Measurements from ENCODE around the gene G6PC2.
A peak's percentile ranks its signal among the peaks of the same experiment; 100 is the strongest.
"Not testable (repeated sequence)": the region's sequence is repeated elsewhere in the genome, so short reads cannot be mapped to it uniquely, and the experiment has no call there.

The G6PC2 gene, protein sequence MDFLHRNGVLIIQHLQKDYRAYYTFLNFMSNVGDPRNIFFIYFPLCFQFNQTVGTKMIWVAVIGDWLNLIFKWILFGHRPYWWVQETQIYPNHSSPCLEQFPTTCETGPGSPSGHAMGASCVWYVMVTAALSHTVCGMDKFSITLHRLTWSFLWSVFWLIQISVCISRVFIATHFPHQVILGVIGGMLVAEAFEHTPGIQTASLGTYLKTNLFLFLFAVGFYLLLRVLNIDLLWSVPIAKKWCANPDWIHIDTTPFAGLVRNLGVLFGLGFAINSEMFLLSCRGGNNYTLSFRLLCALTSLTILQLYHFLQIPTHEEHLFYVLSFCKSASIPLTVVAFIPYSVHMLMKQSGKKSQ

DNA sequence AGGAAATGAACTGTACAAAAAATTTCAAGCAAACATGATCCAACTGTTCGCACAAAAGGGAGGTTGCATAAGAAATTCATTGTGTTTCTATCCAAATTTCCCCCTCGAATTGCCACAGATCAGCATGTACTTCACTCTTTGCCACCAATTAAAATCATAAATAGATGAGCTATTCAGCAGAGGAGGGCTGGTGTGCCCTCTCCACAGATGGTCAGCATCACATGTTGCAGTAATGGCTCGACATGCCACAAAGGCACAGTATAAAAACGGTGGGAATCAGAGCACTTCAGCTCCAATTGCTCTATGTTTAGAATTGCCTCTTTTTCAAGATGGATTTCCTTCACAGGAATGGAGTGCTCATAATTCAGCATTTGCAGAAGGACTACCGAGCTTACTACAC, at the start of gene G6PC2:
Gene G6PC2 (plus strand): TSS at position 289 of the 400 bp plus-strand sequence. CDS start 41 bp downstream, at position 330.
- no peak for DNase-seq (ENCODE audit: low spot score)
- Mint-ChIP-seq H3K36me3 (ENCODE audit: low read depth) (no peaks in the 10 kb centered on the region), H3K27me3 (ENCODE audit: low read depth) (peaks cover 55% of the 10 kb centered on the region), H3K4me3 (no peak within 1 kb of the TSS), H3K4me1 (ENCODE audit: low read depth) (no peaks in the 10 kb centered on the region), H3K27ac (no peak within 1 kb of the TSS), H3K9me3 (no peaks in the 10 kb centered on the region)

DNA sequence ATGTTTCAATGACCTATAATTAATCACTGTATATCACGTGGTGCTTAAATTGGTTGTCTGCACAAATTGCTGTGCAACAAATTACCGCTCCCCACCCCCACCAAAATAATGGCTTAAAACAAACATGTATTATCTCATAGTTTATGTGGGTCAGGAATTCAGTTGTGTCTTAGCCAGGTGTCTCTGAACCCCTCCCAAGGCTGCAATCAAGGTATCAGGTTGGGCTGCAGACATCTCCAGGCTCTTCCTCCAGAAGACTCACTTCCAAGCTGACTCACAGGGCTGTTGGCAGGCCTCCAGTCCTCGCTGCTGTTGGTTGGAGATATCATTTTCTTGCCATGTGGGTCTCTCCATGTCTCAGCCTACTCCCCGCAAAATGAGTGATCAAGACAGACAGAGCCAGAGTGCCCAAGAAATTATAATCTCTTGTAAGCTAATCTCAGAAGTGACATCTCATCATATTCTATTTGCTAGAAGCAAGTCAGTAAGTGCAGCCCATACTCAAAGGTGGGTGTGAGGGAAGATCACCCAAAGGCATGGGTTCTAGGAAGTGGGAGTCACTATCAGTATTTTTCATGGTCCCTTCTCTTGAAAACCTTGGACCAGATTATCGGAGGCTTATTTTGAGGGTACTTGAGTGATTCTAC, 49.3 kb upstream of the G6PC2 start:
- Mint-ChIP-seq H3K27me3 (ENCODE audit: low read depth) (no peaks in the 10 kb centered on the region), H3K4me3 (no peak overlapping the region), H3K9me3 (no peaks in the 10 kb centered on the region), H3K27ac (no peak overlapping the region), H3K36me3 (ENCODE audit: low read depth) (peaks cover 30% of the 10 kb centered on the region), H3K4me1 (ENCODE audit: low read depth) (no peaks in the 10 kb centered on the region)
- no peak for DNase-seq (ENCODE audit: low spot score)

DNA sequence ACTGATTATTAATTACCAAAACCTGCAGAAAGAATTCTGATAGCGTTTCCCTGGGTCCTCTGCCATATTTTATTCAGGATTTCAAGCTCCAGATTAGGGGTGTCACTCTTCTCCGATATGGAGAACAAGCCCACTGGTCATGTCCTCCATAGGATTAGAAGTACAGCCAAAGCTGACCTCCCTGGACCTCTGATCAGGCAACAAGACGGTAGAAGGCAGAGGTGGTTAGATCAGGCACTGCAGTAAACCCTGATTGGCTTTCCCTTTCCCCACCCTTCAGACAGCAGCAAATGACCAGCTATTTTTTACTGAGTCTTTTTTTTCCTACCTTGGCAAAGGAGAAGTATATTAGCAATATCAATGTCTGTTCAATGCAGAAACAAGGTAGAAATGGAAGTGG, 48.6 kb upstream of the G6PC2 start:
- no peak for DNase-seq (ENCODE audit: low spot score)
- Mint-ChIP-seq H3K36me3 (ENCODE audit: low read depth) (peaks cover 30% of the 10 kb centered on the region), H3K9me3 (no peaks in the 10 kb centered on the region), H3K4me1 (ENCODE audit: low read depth) (no peaks in the 10 kb centered on the region), H3K27me3 (ENCODE audit: low read depth) (no peaks in the 10 kb centered on the region), H3K27ac (no peak overlapping the region), H3K4me3 (no peak overlapping the region)

DNA sequence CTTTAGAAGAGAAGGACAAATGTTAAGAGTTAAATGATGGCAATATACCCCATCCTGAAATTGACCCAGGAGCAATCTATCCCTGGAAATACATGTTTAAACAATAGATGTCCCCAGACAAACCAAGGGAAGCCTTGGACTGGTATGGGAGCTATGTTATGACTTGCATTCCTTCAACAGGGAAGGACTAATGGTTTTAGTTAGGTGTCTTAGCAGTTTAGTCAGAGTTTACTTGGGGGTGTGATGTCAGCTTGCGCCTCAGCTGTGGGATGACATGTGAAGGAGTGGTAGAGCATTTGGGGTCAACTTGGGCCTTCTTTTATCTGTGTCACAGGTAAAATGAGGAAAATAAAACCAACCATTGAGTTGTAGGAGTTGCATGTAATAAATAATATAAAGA, 47.6 kb upstream of the G6PC2 start:
- Mint-ChIP-seq H3K27ac (no peak overlapping the region), H3K36me3 (ENCODE audit: low read depth) (peaks cover 34% of the 10 kb centered on the region)

DNA sequence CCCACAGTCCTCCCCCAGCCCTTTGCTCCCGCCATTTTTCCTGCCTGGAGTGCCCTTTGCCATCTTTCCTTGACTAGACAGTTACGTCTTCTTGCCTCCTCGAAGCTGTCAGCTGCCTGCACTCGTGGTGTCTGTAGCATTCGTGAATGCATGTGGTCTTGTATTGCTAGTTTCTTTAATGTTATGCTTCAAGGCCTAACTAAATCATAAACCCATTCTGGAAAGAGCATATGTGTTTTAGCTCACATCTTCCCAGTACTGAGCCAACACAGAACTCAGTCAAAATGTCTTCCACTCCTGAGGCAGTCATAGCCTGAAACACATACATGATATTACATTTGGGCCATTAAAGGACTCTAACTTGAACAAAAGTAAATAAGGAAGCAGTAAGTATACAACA, 46.4 kb upstream of the G6PC2 start:
- peaks cover 41% of the 10 kb centered on the region for H3K36me3 Mint-ChIP-seq (ENCODE audit: low read depth)

More for the DNA sequence above, 47.6 kb upstream of the G6PC2 start:
- Mint-ChIP-seq H3K9me3 (no peaks in the 10 kb centered on the region), H3K27me3 (ENCODE audit: low read depth) (no peaks in the 10 kb centered on the region), H3K4me3 (no peak overlapping the region), H3K4me1 (ENCODE audit: low read depth) (no peaks in the 10 kb centered on the region)
- no peak for DNase-seq (ENCODE audit: low spot score)

DNA sequence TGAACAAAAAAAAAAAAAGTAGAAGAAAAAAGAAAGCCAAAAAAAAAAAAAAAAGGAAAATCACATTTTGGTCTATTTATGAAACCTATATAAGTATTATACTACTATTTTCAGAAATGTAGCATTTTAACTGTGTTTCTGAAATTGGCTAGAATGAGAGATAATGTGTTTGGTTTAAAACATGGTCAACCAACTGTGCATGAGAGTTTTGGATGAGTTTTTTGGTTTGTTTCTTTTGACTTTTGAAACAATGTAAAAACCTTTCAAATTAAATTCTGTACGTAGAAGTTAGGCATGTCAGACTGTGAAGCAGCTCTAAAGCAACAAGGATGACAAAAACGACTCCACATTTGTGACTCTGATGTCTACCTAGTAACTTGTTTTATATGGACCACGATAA, 45.5 kb upstream of the G6PC2 start:
- Mint-ChIP-seq H3K27me3 (ENCODE audit: low read depth) (no peaks in the 10 kb centered on the region), H3K9me3 (no peaks in the 10 kb centered on the region), H3K4me1 (ENCODE audit: low read depth) (no peaks in the 10 kb centered on the region), H3K4me3 (no peak overlapping the region), H3K27ac (no peak overlapping the region), H3K36me3 (ENCODE audit: low read depth) (peaks cover 41% of the 10 kb centered on the region)
- no peak for DNase-seq (ENCODE audit: low spot score)

More for the DNA sequence above, 46.4 kb upstream of the G6PC2 start:
- Mint-ChIP-seq H3K9me3 (no peaks in the 10 kb centered on the region), H3K4me1 (ENCODE audit: low read depth) (no peaks in the 10 kb centered on the region), H3K27me3 (ENCODE audit: low read depth) (no peaks in the 10 kb centered on the region), H3K4me3 (no peak overlapping the region), H3K27ac (no peak overlapping the region)
- DNase-seq (ENCODE audit: low spot score): no peak

DNA sequence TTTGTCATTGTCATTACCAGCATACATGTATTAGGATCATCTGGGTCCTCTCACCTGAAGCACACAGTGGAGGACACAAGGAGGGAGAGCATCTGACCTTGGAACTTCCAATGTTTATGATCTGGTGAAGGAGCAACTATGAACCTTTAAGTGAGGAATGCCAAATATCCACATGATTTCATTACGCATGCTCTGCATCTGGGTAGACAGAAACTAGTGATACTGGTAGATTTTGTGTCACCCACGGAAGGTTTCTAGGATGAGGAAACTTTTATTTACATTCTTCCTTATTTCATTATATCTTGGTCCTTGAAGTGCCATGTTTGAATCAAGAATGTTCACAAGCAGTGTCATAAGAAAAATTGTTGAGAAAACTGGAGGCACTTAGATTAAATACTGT, 42.9 kb upstream of the G6PC2 start:
- H3K36me3 Mint-ChIP-seq (ENCODE audit: low read depth): peaks cover 44% of the 10 kb centered on the region
- no peaks in the 10 kb centered on the region for H3K27me3 Mint-ChIP-seq (ENCODE audit: low read depth)

DNA sequence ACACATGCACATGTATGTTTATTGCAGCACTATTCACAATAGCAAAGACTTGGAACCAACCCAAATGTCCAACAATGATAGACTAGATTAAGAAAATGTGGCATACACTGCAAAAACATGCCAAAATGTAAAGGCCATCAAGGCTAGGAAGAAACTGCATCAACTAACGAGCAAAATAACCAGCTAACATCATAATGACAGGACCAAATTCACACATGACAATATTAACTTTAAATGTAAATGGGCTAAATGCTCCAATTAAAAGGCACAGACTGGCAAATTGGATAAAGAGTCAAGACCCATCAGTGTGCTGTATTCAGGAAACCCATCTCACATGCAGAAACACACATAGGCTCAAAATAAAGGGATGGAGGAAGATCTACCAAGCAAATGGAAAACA, 33.9 kb upstream of the G6PC2 start:
- peaks cover 71% of the 10 kb centered on the region for H3K36me3 Mint-ChIP-seq (ENCODE audit: low read depth)

More for the DNA sequence above, 42.9 kb upstream of the G6PC2 start:
- no peaks in the 10 kb centered on the region for H3K9me3 Mint-ChIP-seq
- DNase-seq (ENCODE audit: low spot score): no peak
- no peak overlapping the region for H3K27ac Mint-ChIP-seq
- H3K4me1 Mint-ChIP-seq (ENCODE audit: low read depth): no peaks in the 10 kb centered on the region
- no peak overlapping the region for H3K4me3 Mint-ChIP-seq

DNA sequence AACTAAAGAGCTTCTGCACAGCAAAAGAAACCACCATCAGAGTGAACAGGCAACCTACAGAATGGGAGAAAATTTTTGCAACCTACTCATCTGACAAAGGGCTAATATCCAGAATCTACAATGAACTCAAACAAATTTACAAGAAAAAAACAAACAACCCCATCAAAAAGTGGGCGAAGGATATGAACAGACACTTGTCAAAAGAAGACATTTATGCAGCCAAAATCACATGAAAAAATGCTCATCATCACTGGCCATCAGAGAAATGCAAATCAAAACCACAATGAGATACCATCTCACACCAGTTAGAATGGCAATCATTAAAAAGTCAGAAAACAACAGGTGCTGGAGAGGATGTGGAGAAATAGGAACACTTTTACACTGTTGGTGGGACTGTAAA, 30.7 kb upstream of the G6PC2 start:
- Mint-ChIP-seq H3K36me3 (ENCODE audit: low read depth) (peaks cover 74% of the 10 kb centered on the region), H3K9me3 (peaks cover 11% of the 10 kb centered on the region)
- not testable (repeated sequence) for DNase-seq (ENCODE audit: low spot score); H3K4me1 Mint-ChIP-seq (ENCODE audit: low read depth); H3K27me3 Mint-ChIP-seq (ENCODE audit: low read depth); H3K4me3 Mint-ChIP-seq; H3K27ac Mint-ChIP-seq

More for the DNA sequence above, 33.9 kb upstream of the G6PC2 start:
- not testable (repeated sequence) for H3K27ac Mint-ChIP-seq; H3K4me3 Mint-ChIP-seq; DNase-seq (ENCODE audit: low spot score); H3K4me1 Mint-ChIP-seq (ENCODE audit: low read depth); H3K27me3 Mint-ChIP-seq (ENCODE audit: low read depth)
- H3K9me3 Mint-ChIP-seq: peaks cover 11% of the 10 kb centered on the region

DNA sequence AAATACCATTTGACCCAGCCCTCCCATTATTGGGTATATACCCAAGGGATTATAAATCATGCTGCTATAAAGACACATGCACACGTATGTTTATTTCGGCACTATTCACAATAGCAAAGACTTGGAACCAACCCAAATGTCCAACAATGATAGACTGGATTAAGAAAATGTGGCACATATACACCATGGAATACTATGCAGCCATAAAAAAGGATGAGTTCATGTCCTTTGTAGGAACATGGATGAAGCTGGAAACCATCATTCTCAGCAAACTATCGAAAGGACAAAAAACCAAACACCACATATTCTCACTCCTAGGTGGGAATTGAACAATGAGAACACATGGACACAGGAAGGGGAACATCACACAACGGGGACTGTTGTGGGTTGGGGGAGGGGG, 30.3 kb upstream of the G6PC2 start:
- H3K36me3 Mint-ChIP-seq (ENCODE audit: low read depth): peaks cover 69% of the 10 kb centered on the region
- not testable (repeated sequence) for H3K27me3 Mint-ChIP-seq (ENCODE audit: low read depth); H3K4me3 Mint-ChIP-seq; DNase-seq (ENCODE audit: low spot score); H3K27ac Mint-ChIP-seq; H3K4me1 Mint-ChIP-seq (ENCODE audit: low read depth)
- H3K9me3 Mint-ChIP-seq: peaks cover 11% of the 10 kb centered on the region

DNA sequence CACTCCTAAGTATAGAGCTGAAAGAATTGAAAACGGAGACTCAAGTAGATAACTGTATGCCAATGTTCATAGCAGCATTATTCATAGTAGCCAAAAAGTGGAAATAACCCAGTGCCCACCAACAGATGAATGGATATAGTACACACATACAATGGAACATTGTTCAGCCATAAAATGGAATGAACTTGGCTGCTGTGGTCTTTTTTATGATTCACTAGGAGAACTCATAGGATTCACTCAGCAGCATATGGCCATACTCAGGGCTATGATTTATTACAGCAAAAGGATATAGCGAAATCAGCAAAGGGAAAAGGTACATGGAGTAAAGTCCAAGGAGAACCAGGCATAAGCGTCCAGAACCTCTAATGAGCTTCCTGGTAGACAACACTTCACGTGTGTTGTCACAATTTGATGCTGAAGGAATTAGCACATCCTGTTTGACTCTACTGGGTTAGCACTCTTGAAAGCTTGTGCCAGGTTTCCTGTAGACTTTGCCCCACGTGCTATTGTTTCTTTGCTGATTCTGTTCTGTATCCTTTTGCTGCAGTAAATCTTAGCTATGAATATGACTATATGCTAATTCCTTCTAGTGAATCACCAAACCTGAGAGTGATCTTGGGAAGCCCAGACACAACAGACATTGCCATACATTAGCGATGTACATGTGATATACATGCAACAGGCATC, 26.6 kb upstream of the G6PC2 start:
- DNase-seq (ENCODE audit: low spot score): no peak
- Mint-ChIP-seq H3K9me3 (peaks cover 4% of the 10 kb centered on the region), H3K4me3 (no peak overlapping the region), H3K27me3 (ENCODE audit: low read depth) (no peaks in the 10 kb centered on the region), H3K4me1 (ENCODE audit: low read depth) (peaks cover 7% of the 10 kb centered on the region), H3K36me3 (ENCODE audit: low read depth) (peaks cover 48% of the 10 kb centered on the region), H3K27ac (no peak overlapping the region)

DNA sequence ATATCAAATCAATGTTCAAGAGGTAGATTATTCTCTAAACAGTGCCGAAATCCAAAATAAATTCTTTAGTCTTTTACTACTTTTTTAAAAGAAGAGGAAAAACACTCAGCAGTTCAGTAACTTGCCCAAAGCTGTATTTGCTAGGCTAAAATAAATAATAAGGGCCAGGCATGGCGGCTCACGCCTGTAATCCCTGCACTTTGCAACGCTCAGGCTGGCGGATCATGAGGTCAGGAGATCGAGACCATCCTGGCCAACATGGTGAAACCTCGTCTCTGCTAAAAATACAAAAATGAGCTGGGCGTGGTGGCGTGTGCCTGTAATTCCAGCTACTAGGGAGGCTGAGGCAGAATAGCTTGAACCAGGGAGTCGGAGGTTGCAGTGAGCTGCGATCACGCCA, 18.9 kb upstream of the G6PC2 start:
- H3K4me1 Mint-ChIP-seq (ENCODE audit: low read depth): peaks cover 17% of the 10 kb centered on the region
- not testable (repeated sequence) for H3K27ac Mint-ChIP-seq; DNase-seq (ENCODE audit: low spot score); H3K9me3 Mint-ChIP-seq; H3K4me3 Mint-ChIP-seq; H3K27me3 Mint-ChIP-seq (ENCODE audit: low read depth)
- peaks cover 34% of the 10 kb centered on the region for H3K36me3 Mint-ChIP-seq (ENCODE audit: low read depth)

DNA sequence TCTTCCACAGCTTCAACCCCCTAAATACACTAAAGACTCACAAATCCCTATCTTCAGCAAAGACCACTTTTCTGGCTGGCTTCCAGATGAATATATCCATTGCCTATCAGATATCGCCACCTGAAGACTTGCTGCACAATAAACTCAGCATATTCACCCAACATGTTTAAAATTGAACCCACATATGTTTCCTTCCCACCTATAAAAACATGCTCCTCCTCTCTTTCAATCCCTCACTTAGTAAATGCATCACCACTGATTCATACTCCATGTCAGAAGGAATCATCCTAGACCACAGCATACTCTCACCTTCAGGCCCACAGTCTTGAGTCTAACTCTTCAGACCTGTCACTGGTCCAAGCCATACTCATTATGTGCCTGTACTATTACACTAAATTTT, 16.1 kb upstream of the G6PC2 start:
- peaks cover 17% of the 10 kb centered on the region for H3K4me1 Mint-ChIP-seq (ENCODE audit: low read depth)
- H3K27me3 Mint-ChIP-seq (ENCODE audit: low read depth): no peaks in the 10 kb centered on the region
- H3K4me3 Mint-ChIP-seq: no peak overlapping the region
- H3K36me3 Mint-ChIP-seq (ENCODE audit: low read depth): peaks cover 38% of the 10 kb centered on the region
- no peak for DNase-seq (ENCODE audit: low spot score)
- no peaks in the 10 kb centered on the region for H3K9me3 Mint-ChIP-seq
- H3K27ac Mint-ChIP-seq: no peak overlapping the region

DNA sequence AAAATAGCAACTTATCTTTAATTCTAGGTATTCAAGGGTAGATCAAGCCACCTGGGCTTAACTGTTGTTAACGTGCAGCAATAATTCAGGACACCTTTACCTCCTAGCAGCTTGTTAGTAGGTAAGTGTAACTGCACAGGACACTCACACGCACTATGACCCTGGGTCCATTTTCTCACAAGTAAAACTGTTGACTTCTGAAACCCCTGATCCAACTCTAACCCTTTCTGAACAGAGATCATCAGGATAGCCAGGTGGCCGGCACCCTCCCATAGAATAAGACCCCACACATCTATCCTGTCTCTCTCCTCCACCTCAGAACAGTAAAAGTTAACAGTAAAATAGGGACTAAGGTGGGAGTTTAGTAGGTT, 11.5 kb upstream of the G6PC2 start:
- Mint-ChIP-seq H3K36me3 (ENCODE audit: low read depth) (peaks cover 25% of the 10 kb centered on the region), H3K9me3 (no peaks in the 10 kb centered on the region), H3K4me3 (peak overlapping the region; percentile 97), H3K4me1 (ENCODE audit: low read depth) (peaks cover 13% of the 10 kb centered on the region), H3K27me3 (ENCODE audit: low read depth) (peaks cover 32% of the 10 kb centered on the region), H3K27ac (peak overlapping the region; percentile 96)
- DNase-seq (ENCODE audit: low spot score): no peak
